Endothelial cell of umbilical vein (primary cell): Measurements from ENCODE around the gene R3HDML. TPM values are rescaled to one million over a fixed set of nuclear protein-coding genes. Genes with fewer than 3 reads are reported as not detected.

Experiments used
- BruUV-seq: library from RNA; stranded (reverse); fragments of 400-500 nt; replicated peaks from 2 replicates; lab custom pipeline; 2021; lab: Mats Ljungman, UMichigan
- CTCF ChIA-PET: fragments of 300-600, 350-600 bp; sonication (Branson Sonifier 250); formaldehyde crosslinking; loops from one replicate; lab custom pipeline; 2021; ENCODE audit warnings: antibody characterized with exemption, inconsistent platforms; lab: Charles Lee
- POLR2A ChIA-PET: fragments of 300-600, 350-600 bp; sonication (Branson Sonifier 250); formaldehyde crosslinking; loops from one replicate; lab custom pipeline; 2021; ENCODE audit warnings: antibody characterized with exemption, inconsistent platforms; lab: Charles Lee
- DNase-seq: peaks from one replicate; pipeline ENCODE4 v3.0.0-alpha.2; 2011; ENCODE audit warnings: low read depth, low spot score
- FAIRE-seq: peaks from 2 replicates; lab custom pipeline; 2011; peaks lifted over from hg19 to GRCh38; lab: Jason Lieb, UNC
- H2AFZ ChIP-seq: 2 replicates; pipeline ENCODE4 v1.6.0; 2012; ENCODE audit warnings: low read depth, low read length, control low read depth, inconsistent platforms
- H3K27ac ChIP-seq: 2 replicates; pipeline ENCODE4 v1.5.1; 2011; ENCODE audit warnings: low read depth, mild to moderate bottlenecking, control low read depth, low read length, moderate library complexity; ENCODE audit not compliant: insufficient read depth
- H3K27me3 ChIP-seq, 2 experiments: 2 replicates each; pipeline versions ENCODE4 v1.6.0 to v1.6.1; 2011; ENCODE audit warnings: low read length in 2 of 2, mixed read lengths in 1 of 2; ENCODE audit not compliant: control insufficient read depth in 2 of 2, insufficient read depth in 2 of 2
- H3K36me3 ChIP-seq, 2 experiments: 2 replicates in 1 of 2; 3 replicates in 1 of 2; pipeline ENCODE4 v1.5.1; 2011; ENCODE audit warnings: low read length in 2 of 2, mild to moderate bottlenecking in 1 of 2, moderate library complexity in 1 of 2; ENCODE audit not compliant: control insufficient read depth in 2 of 2, insufficient read depth in 2 of 2; ENCODE audit errors: extremely low read depth in 1 of 2
- H3K4me1 ChIP-seq: 3 replicates; pipeline ENCODE4 v1.5.1; 2011; ENCODE audit warnings: mild to moderate bottlenecking, low read length; ENCODE audit not compliant: control insufficient read depth, insufficient read depth; ENCODE audit errors: extremely low read depth
- H3K4me2 ChIP-seq: 2 replicates; pipeline ENCODE4 v1.6.1; 2011; ENCODE audit warnings: low read length, control low read depth, mixed read lengths; ENCODE audit not compliant: insufficient read depth
- H3K4me3 ChIP-seq, 3 experiments: fragments of 200-600 bp in 1 of 3; sonication (generic), shearing (Covaris generic) in 1 of 3; replicated peaks in 1 of 3; 2 replicates each; pipeline ENCODE4 v1.5.1; 2011 to 2016; ENCODE audit warnings: control low read depth in 3 of 3, low read length in 3 of 3, mild to moderate bottlenecking in 2 of 3, inconsistent platforms in 1 of 3, low read depth in 1 of 3, moderate library complexity in 1 of 3; ENCODE audit not compliant: insufficient read depth in 1 of 3
- H3K79me2 ChIP-seq: 2 replicates; pipeline ENCODE4 v1.6.0; 2012; ENCODE audit warnings: low read length, inconsistent platforms; ENCODE audit not compliant: control insufficient read depth, insufficient read depth
- H3K9ac ChIP-seq: replicated peaks from 2 replicates; pipeline ENCODE3; 2011; ENCODE audit warnings: low read length, control low read depth; ENCODE audit not compliant: insufficient read depth; ENCODE audit errors: extremely low read depth
- H3K9me1 ChIP-seq: replicated peaks from 3 replicates; pipeline ENCODE4 v1.6.0; 2011; ENCODE audit warnings: mild to moderate bottlenecking, low read length; ENCODE audit not compliant: control insufficient read depth, insufficient read depth; ENCODE audit errors: extremely low read depth
- H3K9me3 ChIP-seq: replicated peaks from 2 replicates; pipeline ENCODE4 v1.5.1; 2012; ENCODE audit warnings: low read length, inconsistent platforms; ENCODE audit not compliant: control insufficient read depth, insufficient read depth
- H4K20me1 ChIP-seq: replicated peaks from 2 replicates; pipeline ENCODE3; 2011; ENCODE audit warnings: mild to moderate bottlenecking, low read length; ENCODE audit not compliant: control insufficient read depth, insufficient read depth; ENCODE audit errors: extremely low read depth
- EZH2 ChIP-seq: IDR thresholded peaks from 2 replicates; pipeline ENCODE4 v1.6.1; 2012; ENCODE audit warnings: borderline replicate concordance, low read depth, mild to moderate bottlenecking, moderate library complexity, low read length, inconsistent platforms; ENCODE audit not compliant: severe bottlenecking
- FOS ChIP-seq: IDR thresholded peaks from 2 replicates; pipeline ENCODE4 v1.6.1; 2011; ENCODE audit warnings: mild to moderate bottlenecking, low read length, moderate library complexity, borderline replicate concordance; ENCODE audit not compliant: insufficient read depth
- GATA2 ChIP-seq: IDR thresholded peaks from 2 replicates; pipeline ENCODE4 v1.7.0; 2011; ENCODE audit warnings: low read depth, mild to moderate bottlenecking, moderate library complexity, mixed read lengths, low read length; ENCODE audit not compliant: insufficient read length, insufficient read depth
- JUN ChIP-seq: IDR thresholded peaks from 2 replicates; pipeline ENCODE4 v1.6.1; 2011; ENCODE audit warnings: borderline replicate concordance, low read depth; ENCODE audit not compliant: insufficient read length, insufficient read depth
- MYC ChIP-seq: IDR thresholded peaks from one replicate; pipeline ENCODE4 v1.6.1; 2011; ENCODE audit warnings: mild to moderate bottlenecking, low read depth, low read length
- POLR2A ChIP-seq: IDR thresholded peaks from 2 replicates; pipeline ENCODE4 v1.6.1; 2012; ENCODE audit warnings: low read depth, mild to moderate bottlenecking, control low read depth, low read length
- POLR2AphosphoS5 ChIP-seq: IDR thresholded peaks from 2 replicates; pipeline ENCODE4 v1.6.1; 2012; ENCODE audit warnings: low read depth, mild to moderate bottlenecking, control low read depth, low read length, moderate library complexity; ENCODE audit not compliant: insufficient read depth
- dilution Hi-C: fragments of 300-500 bp; cut with MboI; formaldehyde crosslinking; loops from one replicate; pipeline ENCODE4 v1.15.0; 2019; ENCODE audit warnings: low sequenced_read_pairs; ENCODE audit not compliant: extremely low pct_ligation_motif_present
- intact Hi-C: fragments of 100-400 bp; cut with micrococcal nuclease; formaldehyde crosslinking; loops from one replicate; pipeline ENCODE4 v1.10.0; 2022
- polyA plus RNA-seq, 4 experiments: library from polyadenylated mRNA; depleted of rRNA in 3 of 4; stranded (reverse) in 3 of 4; unstranded in 1 of 4; fragments of >200 nt; gene quantifications; 2 replicates each; pipeline versions ENCODE4 v1.2.1 to v1.2.3, GENCODE V29; 2011 to 2012; ENCODE audit warnings: missing spikeins in 1 of 4
- total RNA-seq: library from RNA; stranded (reverse); gene quantifications from 2 replicates; pipeline ENCODE4 v1.2.3, GENCODE V29; 2021
- TF ChIP-seq, protein P1 (sequence below): IDR thresholded peaks from 2 replicates; pipeline ENCODE4 v1.6.1; 2011; ENCODE audit not compliant: insufficient read depth, insufficient read length
- TF ChIP-seq, protein P2 (sequence below), 2 donors: IDR thresholded peaks; 1 replicate in 1 of 2; 2 replicates in 1 of 2; pipeline ENCODE4 v1.5.1; 2011; ENCODE audit warnings: low read length in 2 of 2, mild to moderate bottlenecking in 2 of 2, moderate library complexity in 2 of 2, control low read depth in 1 of 2, inconsistent platforms in 1 of 2, low read depth in 1 of 2; ENCODE audit not compliant: insufficient read depth in 1 of 2; ENCODE audit errors: extremely low read depth in 1 of 2

Gene R3HDML
- total and polyA plus RNA-seq, 2 donors (not counting 3 experiments of a cell fraction or from before 2014, with no cell fraction given), result not detected

DNA sequence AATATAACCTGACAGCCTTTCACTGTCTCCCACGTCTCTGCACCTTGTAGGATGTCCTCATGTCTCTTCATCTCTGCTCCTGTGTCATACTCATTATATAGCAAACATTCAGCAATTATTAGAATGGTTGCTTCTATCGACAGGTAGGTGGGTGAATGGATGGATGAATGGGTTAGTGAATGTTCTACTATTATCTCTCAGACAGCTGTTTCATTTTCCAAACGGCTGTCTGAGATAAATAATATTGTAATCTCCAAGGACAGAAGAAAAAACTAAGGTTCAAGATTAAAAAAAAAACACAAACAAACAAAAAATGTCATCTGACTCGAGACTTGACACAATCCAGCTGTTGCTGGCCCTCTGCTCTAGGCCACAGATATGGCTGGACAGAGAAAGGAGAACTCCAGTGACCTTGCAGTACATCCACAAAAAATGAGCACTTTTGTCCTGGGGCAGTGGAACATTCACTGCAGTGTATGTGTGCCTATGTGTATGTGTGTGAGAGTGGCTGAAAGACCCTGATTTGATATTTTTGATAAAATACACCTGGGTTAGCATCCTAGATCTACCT lies 20.8 kb downstream of the R3HDML start:
- Histone ChIP-seq H3K36me3 (no peaks in the 10 kb centered on the region), H3K9me3 (no peaks in the 10 kb centered on the region), H3K4me1 (no peaks in the 10 kb centered on the region), H3K9me1 (no peaks in the 10 kb centered on the region), H4K20me1 (no peaks in the 10 kb centered on the region), H2AFZ (no peak overlapping the region), H3K4me3 (no peak overlapping the region), H3K4me2 (no peak overlapping the region), H3K79me2 (no peaks in the 10 kb centered on the region), H3K27me3 (no peaks in the 10 kb centered on the region), H3K9ac (no peak overlapping the region), H3K27ac (no peak overlapping the region)
- intact Hi-C loops (no loop called here), dilution Hi-C loops (no loop called here)
- POLR2A ChIA-PET, result no interaction called here
- TF ChIP-seq, protein P1, sequence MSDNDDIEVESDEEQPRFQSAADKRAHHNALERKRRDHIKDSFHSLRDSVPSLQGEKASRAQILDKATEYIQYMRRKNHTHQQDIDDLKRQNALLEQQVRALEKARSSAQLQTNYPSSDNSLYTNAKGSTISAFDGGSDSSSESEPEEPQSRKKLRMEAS, result no peak
- no peak for TF ChIP-seq MYC
- no peak for TF ChIP-seq POLR2AphosphoS5
- no peak for TF ChIP-seq JUN
- no peak for TF ChIP-seq FOS
- no peak for TF ChIP-seq EZH2
- TF ChIP-seq POLR2A, result no peak
- TF ChIP-seq, protein P2, sequence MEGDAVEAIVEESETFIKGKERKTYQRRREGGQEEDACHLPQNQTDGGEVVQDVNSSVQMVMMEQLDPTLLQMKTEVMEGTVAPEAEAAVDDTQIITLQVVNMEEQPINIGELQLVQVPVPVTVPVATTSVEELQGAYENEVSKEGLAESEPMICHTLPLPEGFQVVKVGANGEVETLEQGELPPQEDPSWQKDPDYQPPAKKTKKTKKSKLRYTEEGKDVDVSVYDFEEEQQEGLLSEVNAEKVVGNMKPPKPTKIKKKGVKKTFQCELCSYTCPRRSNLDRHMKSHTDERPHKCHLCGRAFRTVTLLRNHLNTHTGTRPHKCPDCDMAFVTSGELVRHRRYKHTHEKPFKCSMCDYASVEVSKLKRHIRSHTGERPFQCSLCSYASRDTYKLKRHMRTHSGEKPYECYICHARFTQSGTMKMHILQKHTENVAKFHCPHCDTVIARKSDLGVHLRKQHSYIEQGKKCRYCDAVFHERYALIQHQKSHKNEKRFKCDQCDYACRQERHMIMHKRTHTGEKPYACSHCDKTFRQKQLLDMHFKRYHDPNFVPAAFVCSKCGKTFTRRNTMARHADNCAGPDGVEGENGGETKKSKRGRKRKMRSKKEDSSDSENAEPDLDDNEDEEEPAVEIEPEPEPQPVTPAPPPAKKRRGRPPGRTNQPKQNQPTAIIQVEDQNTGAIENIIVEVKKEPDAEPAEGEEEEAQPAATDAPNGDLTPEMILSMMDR (IDR thresholded peaks at IDR 0.05; ENCODE audit: extremely low read depth in 1 of 2, insufficient read depth in 1 of 2, low read depth in 1 of 2, low read length in 2 of 2), result no peak
- TF ChIP-seq GATA2, result no peak
- CTCF ChIA-PET, result interaction anchor here (1.0 kb wide), 1 partner anchor 27 kb away, joined by 3 read pairs; no protein-coding TSS in a partner anchor
- FAIRE-seq, result no peak
- BruUV-seq, result no TSS peak
- no peak for DNase-seq
